ENCODE data around the gene ZNF865. TPM values are rescaled to one million over a fixed set of nuclear protein-coding genes. Genes with fewer than 3 reads are reported as not detected.

ZNF865 gene
- total and polyA plus RNA-seq, 2 of the 4 experiments (the other 2 are of a cell fraction) = under 0.01 to 4.6 TPM

DNA sequence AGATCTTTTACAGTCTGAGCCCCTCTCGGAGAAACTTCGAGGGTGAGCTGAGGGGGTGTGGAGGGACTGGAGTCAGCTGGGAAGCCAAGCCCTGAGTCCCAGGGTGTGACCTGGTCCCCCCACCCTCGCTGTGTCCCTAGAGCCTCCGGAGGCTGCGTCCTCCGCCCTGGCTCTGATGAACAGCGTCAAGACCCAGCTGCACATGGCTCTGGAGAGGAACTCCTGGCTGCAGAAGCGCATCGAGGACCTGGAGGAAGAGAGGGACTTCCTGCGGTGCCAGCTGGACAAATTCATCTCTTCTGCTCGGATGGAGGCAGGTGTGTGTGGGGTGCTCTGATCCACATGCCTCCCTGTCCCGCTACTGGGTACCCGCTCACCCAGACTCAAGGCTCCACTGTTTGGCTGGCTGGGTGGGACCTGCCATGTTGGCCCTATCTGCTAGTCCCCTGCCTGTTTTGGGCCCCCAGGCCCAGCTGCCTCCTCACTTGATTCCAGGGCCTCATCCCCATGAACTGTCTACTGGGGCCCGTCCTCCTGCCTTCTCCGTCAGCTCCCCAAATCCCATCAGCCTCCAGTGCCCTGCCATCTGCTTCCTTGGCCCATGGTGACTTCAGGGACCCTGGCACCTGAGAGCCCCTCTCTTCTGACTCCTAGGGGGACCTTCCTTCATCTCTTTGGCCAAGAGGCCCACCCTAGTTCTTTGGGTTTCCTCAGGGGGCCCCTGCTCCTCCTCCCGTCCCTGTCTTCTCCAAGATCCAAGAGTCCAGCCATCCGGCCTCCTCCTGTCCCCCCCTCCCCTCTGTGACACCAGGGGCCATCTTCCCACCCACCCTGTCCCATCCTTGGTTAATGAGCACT is 44.0 kb downstream of the ZNF865 start (continued):
- no peak for TF ChIP-seq MAZ (IDR thresholded peaks at IDR 0.05; ENCODE audit: borderline replicate concordance, low read depth, low read length)
- no peak for TF ChIP-seq SMC3 (IDR thresholded peaks at IDR 0.05; ENCODE audit: low read depth, low read length)

DNA sequence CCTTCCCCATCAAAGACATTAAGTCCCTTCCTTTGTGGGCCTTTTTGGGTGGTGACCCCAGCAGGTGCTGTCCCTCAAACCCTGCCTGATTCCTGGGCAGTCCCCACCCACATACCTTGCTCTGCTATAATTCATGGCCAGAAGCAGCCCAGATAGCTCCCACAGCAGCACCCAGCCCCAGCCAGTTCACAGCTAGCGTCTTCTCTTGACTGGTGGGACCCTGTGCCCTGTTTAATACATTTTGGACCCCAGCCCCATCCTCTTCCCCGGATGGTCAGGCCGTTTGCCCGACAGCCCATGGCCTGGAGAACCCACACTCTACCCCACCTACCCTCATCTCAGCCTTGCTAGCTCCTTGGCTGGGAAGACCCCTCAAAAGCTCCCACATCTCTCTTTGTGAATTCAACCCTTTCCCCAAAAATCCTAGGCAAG is 44.7 kb downstream of the ZNF865 start:
- no peak overlapping the region for H4K5ac ChIP-seq (ENCODE audit: low read depth, low read length)
- no peak overlapping the region for H3K23ac ChIP-seq (ENCODE audit: low read depth, low read length)
- H2BK15ac ChIP-seq (ENCODE audit: low read depth, low read length) = no peak overlapping the region
- H3K18ac ChIP-seq (ENCODE audit: low read depth, low read length) = no peak overlapping the region
- in situ Hi-C loops (cut with MboI; ENCODE audit: low sequenced_read_pairs) (loop anchor here (25.0 kb wide), 2 partner anchors 1188 to 1513 kb away; partner anchors contain the start of genes CDC42EP5, CNOT3 and LENG9), dilution Hi-C loops (cut with HindIII; ENCODE audit: low sequenced_read_pairs, unreplicated experiment) (no loop called here), intact Hi-C loops (cut with micrococcal nuclease) (no loop called here)
- no peaks in the 10 kb centered on the region for H3K9me3 ChIP-seq (ENCODE audit: control insufficient read depth, insufficient read depth, low read length)
- DNase-seq (no peak), ATAC-seq (ENCODE audit: low read depth) (no peak)
- peaks cover 5% of the 10 kb centered on the region for H3K4me1 ChIP-seq (ENCODE audit: control insufficient read depth, insufficient read depth, low read length)
- H2AK5ac ChIP-seq (ENCODE audit: low read depth, low read length) = no peak overlapping the region
- no peaks in the 10 kb centered on the region for H3K27me3 ChIP-seq (ENCODE audit: control insufficient read depth, insufficient read depth, low read length)
- H4K8ac ChIP-seq (ENCODE audit: low read depth in 2 of 2, low read length in 2 of 2) = no peak overlapping the region
- peaks cover 13% of the 10 kb centered on the region for H3K36me3 ChIP-seq (ENCODE audit: control insufficient read depth, insufficient read depth, low read length)
- CTCF ChIA-PET = no interaction called here
- H3K4me3 ChIP-seq (ENCODE audit: insufficient read depth, low read depth, low read length) = no peak overlapping the region
- no peak overlapping the region for H2AFZ ChIP-seq (replicated peaks; ENCODE audit: low read length, poor library complexity)
- peaks cover 7% of the 10 kb centered on the region for H4K20me1 ChIP-seq (ENCODE audit: insufficient read depth, low read length)
- H3K4me2 ChIP-seq (ENCODE audit: low read depth, low read length) = no peak overlapping the region
- peaks cover 18 to 32% of the 10 kb centered on the region in 2 experiments for H3K79me1 ChIP-seq (ENCODE audit: low read depth in 1 of 2, low read length in 2 of 2)
- no peak overlapping the region for H2BK20ac ChIP-seq (ENCODE audit: low read depth, low read length)
- POLR2A ChIA-PET (ENCODE audit: unreplicated experiment) = no interaction called here
- H3K9me1 ChIP-seq (ENCODE audit: insufficient read depth, low read length) = no peaks in the 10 kb centered on the region
- no peak overlapping the region for H3K9ac ChIP-seq (ENCODE audit: low read depth, low read length)
- no peak overlapping the region for H3K14ac ChIP-seq (replicated peaks; ENCODE audit: low read depth, low read length)
- H3K56ac ChIP-seq (ENCODE audit: extremely low read depth, insufficient read depth, low read length) = no peak overlapping the region
- WGBS, 2 experiments (ENCODE audit: extremely low coverage in 2 of 2, insufficient read length in 1 of 2) = 100% methylated on average over 1 of the region's 4 CpGs; no CpG with 5 or more reads in 1 of the 2 experiments
- H2BK5ac ChIP-seq (ENCODE audit: low read depth, low read length, poor library complexity, severe bottlenecking) = no peak overlapping the region
- H3K27ac ChIP-seq (ENCODE audit: insufficient read depth, low read length) = no peak overlapping the region
- no peak overlapping the region for H2AK9ac ChIP-seq (replicated peaks; ENCODE audit: low read depth, low read length, poor library complexity)
- no peak overlapping the region for H2BK120ac ChIP-seq (ENCODE audit: low read depth, low read length)
- H4K91ac ChIP-seq (ENCODE audit: insufficient read depth, low read depth, low read length) = no peak overlapping the region
- no peak overlapping the region for H3K4ac ChIP-seq (ENCODE audit: low read depth, low read length)
- no TSS peak for BruUV-seq (replicated peaks)
- TF ChIP-seq BHLHE40 (IDR thresholded peaks at IDR 0.05; ENCODE audit: low read depth, low read length) (no peak), CEBPB (IDR thresholded peaks at IDR 0.05; ENCODE audit: low read depth, low read length) (no peak), MAZ (IDR thresholded peaks at IDR 0.05; ENCODE audit: borderline replicate concordance, low read depth, low read length) (no peak), MXI1 (IDR thresholded peaks at IDR 0.05; ENCODE audit: borderline replicate concordance, low read depth, low read length) (no peak), POLR2A (IDR thresholded peaks at IDR 0.05; ENCODE audit: low read depth, low read length) (no peak), CHD1 (IDR thresholded peaks at IDR 0.05; ENCODE audit: low read depth, low read length) (no peak), RAD21 (IDR thresholded peaks at IDR 0.05; ENCODE audit: low read length) (no peak), MAFK (IDR thresholded peaks at IDR 0.05; ENCODE audit: low read depth, low read length) (no peak), RCOR1 (IDR thresholded peaks at IDR 0.05; ENCODE audit: insufficient replicate concordance, low read length) (no peak)
- TF ChIP-seq, protein P1, sequence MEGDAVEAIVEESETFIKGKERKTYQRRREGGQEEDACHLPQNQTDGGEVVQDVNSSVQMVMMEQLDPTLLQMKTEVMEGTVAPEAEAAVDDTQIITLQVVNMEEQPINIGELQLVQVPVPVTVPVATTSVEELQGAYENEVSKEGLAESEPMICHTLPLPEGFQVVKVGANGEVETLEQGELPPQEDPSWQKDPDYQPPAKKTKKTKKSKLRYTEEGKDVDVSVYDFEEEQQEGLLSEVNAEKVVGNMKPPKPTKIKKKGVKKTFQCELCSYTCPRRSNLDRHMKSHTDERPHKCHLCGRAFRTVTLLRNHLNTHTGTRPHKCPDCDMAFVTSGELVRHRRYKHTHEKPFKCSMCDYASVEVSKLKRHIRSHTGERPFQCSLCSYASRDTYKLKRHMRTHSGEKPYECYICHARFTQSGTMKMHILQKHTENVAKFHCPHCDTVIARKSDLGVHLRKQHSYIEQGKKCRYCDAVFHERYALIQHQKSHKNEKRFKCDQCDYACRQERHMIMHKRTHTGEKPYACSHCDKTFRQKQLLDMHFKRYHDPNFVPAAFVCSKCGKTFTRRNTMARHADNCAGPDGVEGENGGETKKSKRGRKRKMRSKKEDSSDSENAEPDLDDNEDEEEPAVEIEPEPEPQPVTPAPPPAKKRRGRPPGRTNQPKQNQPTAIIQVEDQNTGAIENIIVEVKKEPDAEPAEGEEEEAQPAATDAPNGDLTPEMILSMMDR (conservative IDR thresholded peaks at IDR 0.05; ENCODE audit: low read depth, low read length) = no peak
- TF ChIP-seq, protein P2, sequence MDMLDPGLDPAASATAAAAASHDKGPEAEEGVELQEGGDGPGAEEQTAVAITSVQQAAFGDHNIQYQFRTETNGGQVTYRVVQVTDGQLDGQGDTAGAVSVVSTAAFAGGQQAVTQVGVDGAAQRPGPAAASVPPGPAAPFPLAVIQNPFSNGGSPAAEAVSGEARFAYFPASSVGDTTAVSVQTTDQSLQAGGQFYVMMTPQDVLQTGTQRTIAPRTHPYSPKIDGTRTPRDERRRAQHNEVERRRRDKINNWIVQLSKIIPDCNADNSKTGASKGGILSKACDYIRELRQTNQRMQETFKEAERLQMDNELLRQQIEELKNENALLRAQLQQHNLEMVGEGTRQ (IDR thresholded peaks at IDR 0.05; ENCODE audit: low read depth, low read length) = no peak

Measured in IMR-90 (cell line).